ENCODE data around the gene VN1R2.
"Not testable (repeated sequence)": the region's sequence is repeated elsewhere in the genome, so short reads cannot be mapped to it uniquely, and the experiment has no call there.

Gene VN1R2

DNA sequence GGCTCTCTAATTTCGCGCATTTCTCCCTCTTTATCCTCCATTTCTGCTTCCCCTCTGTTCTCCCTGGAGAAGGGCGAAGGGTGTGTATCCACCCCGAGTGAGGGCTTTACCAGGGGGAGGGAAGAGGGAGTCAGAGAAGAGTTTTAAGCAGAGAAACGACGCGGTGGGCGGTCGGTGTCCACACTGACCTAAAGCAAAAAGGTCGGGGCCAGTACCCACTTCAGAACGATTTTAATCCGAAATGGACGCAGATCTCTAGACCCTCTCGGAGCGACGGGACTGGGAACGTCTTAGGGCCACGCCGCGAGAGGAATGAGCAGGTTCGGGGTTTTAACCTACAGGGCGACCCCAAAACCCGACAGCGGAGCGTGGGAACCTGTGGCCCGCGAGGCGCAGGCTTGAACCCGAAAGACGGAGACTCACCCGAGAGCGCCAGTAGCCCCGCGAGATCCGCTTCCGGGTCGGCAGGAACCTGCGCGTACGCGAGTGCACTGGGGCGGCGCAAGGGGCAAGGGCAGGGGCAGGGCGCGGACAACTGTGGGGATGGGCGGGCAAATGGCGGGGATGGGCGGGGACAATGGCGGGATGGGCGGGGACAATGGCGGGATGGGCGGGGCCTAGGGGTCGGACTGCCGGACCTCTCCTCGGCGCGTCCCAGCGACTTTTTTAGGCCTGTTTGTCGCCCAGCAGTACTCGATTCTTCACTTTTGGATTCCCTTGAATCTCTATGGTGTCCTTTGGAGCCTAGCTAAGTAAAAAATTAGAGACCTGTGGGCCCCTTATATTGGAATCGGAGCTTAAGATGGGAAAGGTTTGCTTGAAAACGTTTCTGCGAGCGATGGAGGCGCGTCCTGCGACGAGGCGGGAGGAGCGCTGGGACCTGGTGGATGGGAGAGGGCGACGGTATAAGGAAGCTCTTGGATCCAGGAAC lies 3.4 kb upstream of the VN1R2 start, which contains the start of gene ZNF677:
ZNF677 (minus strand) TSS at position 463 of the 931 bp plus-strand sequence. CDS start 3,323 bp downstream, outside the sequence.
- Histone ChIP-seq H3K4me3 (ENCODE audit: low read depth, low read length, poor library complexity, severe bottlenecking) (no peak within 1 kb of the TSS), H3K79me2 (ENCODE audit: insufficient read depth, low read length) (no peaks in the 10 kb centered on the region), H3K4me1 (ENCODE audit: insufficient read depth, low read length, severe bottlenecking) (no peaks in the 10 kb centered on the region), H3K27me3 (ENCODE audit: insufficient read depth, low read length) (no peaks in the 10 kb centered on the region), H3K9me3 (ENCODE audit: low read length) (peaks cover 3% of the 10 kb centered on the region; the same call in 1 of the 2 replicates), H3K9me2 (ENCODE audit: low read depth, low read length) (no peaks in the 10 kb centered on the region), H2AFZ (ENCODE audit: low read length) (no peak within 1 kb of the TSS), H3K27ac (ENCODE audit: low read depth, low read length, poor library complexity, severe bottlenecking) (no peak within 1 kb of the TSS), H3K36me3 (ENCODE audit: insufficient read depth, low read length) (no peaks in the 10 kb centered on the region), H3K4me2 (ENCODE audit: low read length) (no peak within 1 kb of the TSS), H3K9ac (ENCODE audit: low read length) (no peak within 1 kb of the TSS), H4K20me1 (ENCODE audit: insufficient read depth, low read length) (no peaks in the 10 kb centered on the region), H3F3A (ENCODE audit: insufficient read depth, low read length) (no peaks in the 10 kb centered on the region)
- TF ChIP-seq EZH2 (IDR thresholded peaks at IDR 0.05; ENCODE audit: borderline replicate concordance, low read length), result no peak
- TF ChIP-seq, protein P1, sequence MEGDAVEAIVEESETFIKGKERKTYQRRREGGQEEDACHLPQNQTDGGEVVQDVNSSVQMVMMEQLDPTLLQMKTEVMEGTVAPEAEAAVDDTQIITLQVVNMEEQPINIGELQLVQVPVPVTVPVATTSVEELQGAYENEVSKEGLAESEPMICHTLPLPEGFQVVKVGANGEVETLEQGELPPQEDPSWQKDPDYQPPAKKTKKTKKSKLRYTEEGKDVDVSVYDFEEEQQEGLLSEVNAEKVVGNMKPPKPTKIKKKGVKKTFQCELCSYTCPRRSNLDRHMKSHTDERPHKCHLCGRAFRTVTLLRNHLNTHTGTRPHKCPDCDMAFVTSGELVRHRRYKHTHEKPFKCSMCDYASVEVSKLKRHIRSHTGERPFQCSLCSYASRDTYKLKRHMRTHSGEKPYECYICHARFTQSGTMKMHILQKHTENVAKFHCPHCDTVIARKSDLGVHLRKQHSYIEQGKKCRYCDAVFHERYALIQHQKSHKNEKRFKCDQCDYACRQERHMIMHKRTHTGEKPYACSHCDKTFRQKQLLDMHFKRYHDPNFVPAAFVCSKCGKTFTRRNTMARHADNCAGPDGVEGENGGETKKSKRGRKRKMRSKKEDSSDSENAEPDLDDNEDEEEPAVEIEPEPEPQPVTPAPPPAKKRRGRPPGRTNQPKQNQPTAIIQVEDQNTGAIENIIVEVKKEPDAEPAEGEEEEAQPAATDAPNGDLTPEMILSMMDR (IDR thresholded peaks at IDR 0.05; ENCODE audit: low read length), result no peak

DNA sequence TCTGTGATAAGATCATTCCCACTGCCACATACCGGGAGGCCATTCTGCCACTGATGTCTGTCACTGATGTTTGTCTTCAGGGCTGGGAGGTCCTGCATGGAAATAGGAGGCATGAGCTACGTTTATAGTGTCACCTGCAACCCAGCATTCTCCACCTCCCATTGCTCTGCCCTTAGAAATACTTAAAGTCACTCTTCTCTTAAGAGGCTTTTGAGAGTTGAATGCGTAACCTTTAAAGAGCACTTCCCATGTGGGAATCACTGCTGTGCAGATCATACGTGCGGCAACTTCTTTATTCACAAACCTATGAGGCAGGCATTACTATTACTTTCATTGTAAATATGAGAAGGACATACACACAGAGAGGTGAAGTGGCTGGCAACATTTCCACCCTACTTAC lies 9.5 kb downstream of the VN1R2 start, which contains the start of gene VN1R4:
VN1R4 (minus strand) TSS at position 101 of the 400 bp plus-strand sequence; CDS start at position 43, 58 bp downstream.
- H2AFZ ChIP-seq (ENCODE audit: low read length); H3K9me3 ChIP-seq (ENCODE audit: low read length); H4K20me1 ChIP-seq (ENCODE audit: insufficient read depth, low read length); H3K9ac ChIP-seq (ENCODE audit: low read length); H3K9me2 ChIP-seq (ENCODE audit: low read depth, low read length); H3K36me3 ChIP-seq (ENCODE audit: insufficient read depth, low read length); H3K27ac ChIP-seq (ENCODE audit: low read depth, low read length, poor library complexity, severe bottlenecking); H3K4me1 ChIP-seq (ENCODE audit: insufficient read depth, low read length, severe bottlenecking); H3K4me3 ChIP-seq (ENCODE audit: low read depth, low read length, poor library complexity, severe bottlenecking); H3K27me3 ChIP-seq (ENCODE audit: insufficient read depth, low read length); H3F3A ChIP-seq (ENCODE audit: insufficient read depth, low read length); H3K79me2 ChIP-seq (ENCODE audit: insufficient read depth, low read length); H3K4me2 ChIP-seq (ENCODE audit: low read length): not testable (repeated sequence)

DNA sequence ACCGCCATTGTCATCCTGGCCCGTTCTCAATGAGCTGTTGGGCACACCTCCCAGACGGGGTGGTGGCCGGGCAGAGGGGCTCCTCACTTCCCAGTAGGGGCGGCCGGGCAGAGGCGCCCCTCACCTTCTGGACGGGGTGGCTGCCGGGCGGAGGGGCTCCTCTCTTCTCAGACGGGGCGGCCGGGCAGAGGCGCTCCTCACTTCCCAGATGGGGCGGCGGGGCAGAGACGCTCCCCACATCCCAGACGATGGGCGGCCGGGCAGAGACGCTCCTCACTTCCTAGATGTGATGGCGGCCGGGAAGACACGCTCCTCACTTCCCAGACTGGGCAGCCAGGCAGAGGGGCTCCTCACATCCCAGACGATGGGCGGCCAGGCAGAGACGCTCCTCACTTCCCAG lies 11.8 kb downstream of the VN1R2 start:
- H3K27me3 ChIP-seq (ENCODE audit: insufficient read depth, low read length); H4K20me1 ChIP-seq (ENCODE audit: insufficient read depth, low read length); H3K36me3 ChIP-seq (ENCODE audit: insufficient read depth, low read length); H3K27ac ChIP-seq (ENCODE audit: low read depth, low read length, poor library complexity, severe bottlenecking); H3K79me2 ChIP-seq (ENCODE audit: insufficient read depth, low read length); H3K4me3 ChIP-seq (ENCODE audit: low read depth, low read length, poor library complexity, severe bottlenecking); H3K9me2 ChIP-seq (ENCODE audit: low read depth, low read length); H3K9ac ChIP-seq (ENCODE audit: low read length); H3K4me2 ChIP-seq (ENCODE audit: low read length); H2AFZ ChIP-seq (ENCODE audit: low read length); H3K9me3 ChIP-seq (ENCODE audit: low read length); H3K4me1 ChIP-seq (ENCODE audit: insufficient read depth, low read length, severe bottlenecking); H3F3A ChIP-seq (ENCODE audit: insufficient read depth, low read length): not testable (repeated sequence)

DNA sequence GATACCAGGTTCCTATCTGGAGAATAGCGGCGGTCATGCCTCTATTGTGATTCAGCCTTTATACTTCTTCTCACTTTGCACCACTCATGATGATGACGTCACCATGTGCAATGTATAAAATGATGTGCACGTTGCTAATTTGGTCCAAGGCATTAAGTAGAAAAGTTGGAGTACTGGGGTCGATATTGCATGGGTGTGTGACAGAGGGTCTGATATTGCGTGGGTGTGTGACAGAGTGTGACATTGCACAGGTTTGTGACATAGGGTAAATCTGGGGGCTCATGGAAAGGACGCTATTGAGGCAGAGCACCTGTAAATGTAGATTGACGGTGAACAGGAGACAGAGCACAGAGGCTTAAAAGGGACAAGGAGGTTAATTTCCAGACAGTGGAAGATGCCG lies 14.0 kb downstream of the VN1R2 start:
- no peak for TF ChIP-seq EZH2 (IDR thresholded peaks at IDR 0.05; ENCODE audit: borderline replicate concordance, low read length)
- no peak overlapping the region for H3K27ac ChIP-seq (ENCODE audit: low read depth, low read length, poor library complexity, severe bottlenecking)
- H3F3A ChIP-seq (ENCODE audit: insufficient read depth, low read length), result no peaks in the 10 kb centered on the region
- H3K27me3 ChIP-seq (ENCODE audit: insufficient read depth, low read length), result no peaks in the 10 kb centered on the region
- no peaks in the 10 kb centered on the region for H3K9me3 ChIP-seq (ENCODE audit: low read length)
- H4K20me1 ChIP-seq (ENCODE audit: insufficient read depth, low read length), result no peaks in the 10 kb centered on the region
- H3K36me3 ChIP-seq (ENCODE audit: insufficient read depth, low read length), result no peaks in the 10 kb centered on the region
- no peak overlapping the region for H3K4me2 ChIP-seq (ENCODE audit: low read length)
- H3K79me2 ChIP-seq (ENCODE audit: insufficient read depth, low read length), result no peaks in the 10 kb centered on the region
- H3K4me1 ChIP-seq (ENCODE audit: insufficient read depth, low read length, severe bottlenecking), result no peaks in the 10 kb centered on the region
- H3K9me2 ChIP-seq (ENCODE audit: low read depth, low read length), result no peaks in the 10 kb centered on the region
- no peak overlapping the region for H3K9ac ChIP-seq (ENCODE audit: low read length)
- H2AFZ ChIP-seq (ENCODE audit: low read length), result no peak overlapping the region
- H3K4me3 ChIP-seq (ENCODE audit: low read depth, low read length, poor library complexity, severe bottlenecking), result no peak overlapping the region

Data from OCI-LY1 (cell line).